Cardiac fibroblast (primary cell): ENCODE data around the gene SPTBN1.
A peak's percentile ranks its signal among the peaks of the same experiment; 100 is the strongest.
"Not testable (repeated sequence)": the region's sequence is repeated elsewhere in the genome, so short reads cannot be mapped to it uniquely, and the experiment has no call there.

ENCODE experiments used
- DNase-seq, 2 donors: peaks; one replicate each; pipeline versions ENCODE4 v3.0.0 to v3.0.0-alpha.2; 2010; ENCODE audit warnings: low read depth in 2 of 2
- H3K4me3 ChIP-seq, 2 donors: replicated peaks in 1 of 2; 1 replicate in 1 of 2; 2 replicates in 1 of 2; pipeline ENCODE4 v1.5.1; 2011; ENCODE audit warnings: low read depth in 2 of 2, low read length in 2 of 2, mild to moderate bottlenecking in 2 of 2, moderate library complexity in 1 of 2
- CTCF ChIP-seq: IDR thresholded peaks from one replicate; pipeline ENCODE4 v1.5.1; 2011; ENCODE audit warnings: low read depth, mild to moderate bottlenecking, low read length, inconsistent platforms

SPTBN1 gene

DNA sequence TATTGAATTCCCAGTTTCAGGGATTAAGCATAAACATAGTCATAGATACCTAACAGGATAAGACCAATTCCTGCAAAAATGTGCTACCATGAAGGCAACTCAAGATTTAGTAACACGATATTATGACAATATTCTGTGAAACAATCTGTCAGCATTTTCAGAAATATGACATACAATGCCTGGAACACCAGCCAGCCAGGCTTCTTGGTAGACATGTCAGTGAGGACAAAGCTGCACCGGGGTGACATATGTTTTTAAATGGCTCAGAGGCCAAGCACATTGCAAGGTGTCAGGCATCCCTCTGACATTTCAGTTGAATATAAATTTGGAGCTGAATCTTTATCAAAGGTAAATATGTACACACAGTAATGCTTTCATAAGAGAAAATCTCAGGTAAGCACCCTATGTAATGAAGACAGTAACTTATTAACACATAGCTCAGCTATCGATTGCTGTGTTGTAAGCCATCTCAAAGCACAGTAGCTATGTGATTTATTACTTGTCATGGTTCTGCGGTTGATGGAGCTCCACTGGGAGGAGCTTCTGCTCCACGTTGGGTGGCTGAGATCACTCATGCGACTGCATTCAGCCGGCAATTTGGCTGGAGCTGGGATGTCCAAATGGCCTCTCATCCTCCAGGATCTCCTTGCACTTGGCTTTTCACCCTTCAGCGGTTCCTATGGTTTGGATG, 235.5 kb downstream of the SPTBN1 start:
- H3K4me3 ChIP-seq = no peak overlapping the region
- no peak for DNase-seq
- no peak for TF ChIP-seq CTCF

GRCh38 chr2:54692556-54692955, 236.4 kb downstream of the SPTBN1 start:
- no peak overlapping the region for H3K4me3 ChIP-seq
- DNase-seq = no peak

DNA sequence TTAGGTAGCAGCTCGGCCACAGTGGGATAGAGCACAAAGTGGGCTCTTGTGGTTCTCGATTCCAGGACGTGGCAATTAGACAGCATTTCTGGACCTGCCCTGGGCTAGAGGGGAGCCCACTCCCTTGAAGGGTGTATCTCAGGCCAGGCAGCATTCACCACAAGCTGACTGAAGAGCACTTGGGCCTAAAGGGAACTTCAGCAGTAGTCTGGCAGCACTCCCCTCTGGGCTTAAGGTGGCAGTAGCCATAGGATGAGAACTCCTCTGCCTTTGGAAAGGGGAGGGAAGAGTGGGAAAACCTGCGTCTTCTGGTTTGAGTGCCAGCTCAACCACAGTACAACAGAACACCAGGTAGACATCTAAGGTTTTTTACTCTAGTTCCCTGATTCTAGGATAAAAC, 239.3 kb downstream of the SPTBN1 start:
- no peak for DNase-seq
- no peak for TF ChIP-seq CTCF
- H3K4me3 ChIP-seq = no peak overlapping the region

More at GRCh38 chr2:54692556-54692955, 236.4 kb downstream of the SPTBN1 start:
- TF ChIP-seq CTCF = no peak

DNA sequence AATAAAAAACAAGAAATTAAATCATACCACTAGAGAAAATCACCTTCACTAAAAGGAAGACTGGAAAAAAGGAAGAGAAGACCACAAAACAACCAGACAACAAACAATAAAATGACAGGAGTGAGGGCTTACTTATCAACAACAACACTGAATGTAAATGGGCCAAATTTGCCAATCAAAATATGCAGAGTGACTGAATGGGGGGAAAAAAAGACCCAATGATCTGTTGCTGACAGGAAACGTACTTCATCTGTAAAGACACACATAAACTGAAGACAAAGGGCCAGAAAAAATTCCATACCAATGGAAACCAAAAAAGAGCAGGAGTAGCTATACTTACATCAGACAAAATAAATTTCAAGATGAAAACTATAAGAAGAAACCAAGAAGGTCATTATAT, 241.8 kb downstream of the SPTBN1 start:
- TF ChIP-seq CTCF = no peak
- DNase-seq = no peak
- H3K4me3 ChIP-seq = no peak overlapping the region

DNA sequence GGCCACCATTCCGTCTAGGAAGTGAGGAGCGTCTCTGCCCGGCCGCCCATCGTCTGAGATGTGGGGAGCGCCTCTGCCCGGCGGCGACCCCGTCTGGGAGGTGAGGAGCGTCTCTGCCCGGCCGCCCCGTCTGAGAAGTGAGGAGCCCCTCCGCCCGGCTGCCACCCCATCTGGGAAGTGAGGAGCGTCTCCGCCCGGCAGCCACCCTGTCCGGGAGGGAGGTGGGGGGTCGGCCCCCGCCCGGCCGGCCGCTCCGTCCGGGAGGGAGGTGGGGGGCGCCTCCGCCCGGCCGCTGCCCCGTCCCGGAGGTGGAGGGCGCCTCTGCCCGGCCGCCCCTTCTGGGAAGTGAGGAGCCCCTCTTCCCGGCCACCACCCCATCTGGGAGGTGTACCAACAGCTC, 242.8 kb downstream of the SPTBN1 start:
- not testable (repeated sequence) for DNase-seq, H3K4me3 ChIP-seq

DNA sequence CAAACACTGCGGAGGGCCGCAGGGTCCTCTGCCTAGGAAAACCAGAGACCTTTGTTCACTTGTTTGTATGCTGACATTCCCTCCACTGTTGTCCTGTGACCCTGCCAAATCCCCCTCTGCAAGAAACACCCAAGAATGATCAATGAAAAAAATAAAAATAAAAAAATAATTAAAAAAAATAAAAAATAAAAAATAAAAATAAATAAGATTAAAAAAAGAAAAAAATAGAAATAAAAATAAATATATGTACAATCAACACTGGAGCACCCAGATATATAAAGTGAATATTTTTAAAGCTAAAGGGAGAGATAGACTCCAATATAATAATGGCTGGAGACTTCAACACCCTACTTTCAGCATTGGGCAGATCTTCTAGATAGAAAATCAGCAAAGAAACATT, 243.5 kb downstream of the SPTBN1 start:
- H3K4me3 ChIP-seq = no peak overlapping the region
- no peak for TF ChIP-seq CTCF
- DNase-seq = no peak

GRCh38 chr2:54701029-54701428, 244.9 kb downstream of the SPTBN1 start:
- H3K4me3 ChIP-seq = no peak overlapping the region
- peak in 1 of 2 donors; percentile 41 for DNase-seq
- TF ChIP-seq CTCF = no peak
